ENCODE data around the gene PPL. TPM values are rescaled to one million over a fixed set of nuclear protein-coding genes. Genes with fewer than 3 reads are reported as not detected.
"Not testable (repeated sequence)": the region's sequence is repeated elsewhere in the genome, so short reads cannot be mapped to it uniquely, and the experiment has no call there.

Gene PPL
- total RNA-seq: 18.4 TPM
- long read RNA-seq, full-length matches to known transcripts: 5 of 27 reads
- long read RNA-seq, partial matches to known transcripts: 6 of 27 reads
- long read RNA-seq, other reads (novel, unspliced or antisense): 16 of 27 reads

GRCh38 chr16:4936991-4937781, at the start of gene PPL:
Gene PPL, minus strand, starts transcription at chr16:4937148. Its CDS starts 103 bp downstream, at chr16:4937045.
- intact Hi-C loops (cut with micrococcal nuclease): no loop called here
- ATAC-seq: peak; percentile 74
- peak; percentile 91 for DNase-seq

GRCh38 chr16:4984174-4984990, 47.4 kb upstream of the PPL start:
- DNase-seq (no peak), ATAC-seq (no peak)
- intact Hi-C loops (cut with micrococcal nuclease): no loop called here

GRCh38 chr16:4982056-4982867, 45.3 kb upstream of the PPL start:
- ATAC-seq (peak; percentile 98), DNase-seq (peak; percentile 80)
- intact Hi-C loops (cut with micrococcal nuclease): no loop called here

GRCh38 chr16:4981473-4981872, 44.5 kb upstream of the PPL start:
- DNase-seq: no peak
- ATAC-seq: no peak
- intact Hi-C loops (cut with micrococcal nuclease): no loop called here

- ATAC-seq (no peak), DNase-seq (no peak)
- intact Hi-C loops (cut with micrococcal nuclease): no loop called here
Measured at GRCh38 chr16:4980691-4981090, 43.7 kb upstream of the PPL start.

- intact Hi-C loops (cut with micrococcal nuclease): no loop called here
- DNase-seq (no peak), ATAC-seq (no peak)
Measured at GRCh38 chr16:4979736-4980660, 43.0 kb upstream of the PPL start.

GRCh38 chr16:4979164-4979563, 42.2 kb upstream of the PPL start:
- intact Hi-C loops (cut with micrococcal nuclease): no loop called here
- no peak for DNase-seq

GRCh38 chr16:4976611-4977145, 39.7 kb upstream of the PPL start:
- intact Hi-C loops (cut with micrococcal nuclease): no loop called here
- DNase-seq: no peak
- no peak for ATAC-seq

More at GRCh38 chr16:4979164-4979563, 42.2 kb upstream of the PPL start:
- ATAC-seq: no peak

- ATAC-seq: no peak
- DNase-seq: no peak
- intact Hi-C loops (cut with micrococcal nuclease): no loop called here
Measured at GRCh38 chr16:4976079-4976478, 39.1 kb upstream of the PPL start.

- DNase-seq (no peak), ATAC-seq (no peak)
- intact Hi-C loops (cut with micrococcal nuclease): no loop called here
Measured at GRCh38 chr16:4972938-4973587, 36.1 kb upstream of the PPL start.

GRCh38 chr16:4970010-4970409, 33.1 kb upstream of the PPL start:
- intact Hi-C loops (cut with micrococcal nuclease): no loop called here
- no peak for DNase-seq
- ATAC-seq: no peak

GRCh38 chr16:4968879-4969483, 32.0 kb upstream of the PPL start:
- DNase-seq: no peak
- ATAC-seq: no peak
- intact Hi-C loops (cut with micrococcal nuclease): no loop called here

- ATAC-seq; intact Hi-C loops (cut with micrococcal nuclease); DNase-seq: not testable (repeated sequence)
Measured at GRCh38 chr16:4968278-4968677, 31.3 kb upstream of the PPL start.

- ATAC-seq: no peak
- intact Hi-C loops (cut with micrococcal nuclease): no loop called here
- DNase-seq: no peak
Measured at GRCh38 chr16:4966736-4967453, 29.9 kb upstream of the PPL start.

- ATAC-seq; intact Hi-C loops (cut with micrococcal nuclease); DNase-seq: not testable (repeated sequence)
Measured at GRCh38 chr16:4963527-4963926, 26.6 kb upstream of the PPL start.

GRCh38 chr16:4962716-4963115, 25.8 kb upstream of the PPL start:
- ATAC-seq: no peak
- intact Hi-C loops (cut with micrococcal nuclease): no loop called here
- DNase-seq: no peak

GRCh38 chr16:4960579-4960978, 23.6 kb upstream of the PPL start:
- ATAC-seq (no peak), DNase-seq (no peak)
- intact Hi-C loops (cut with micrococcal nuclease): no loop called here
